ENCODE data around the gene SGSM1. TPM values are rescaled to one million over a fixed set of nuclear protein-coding genes. Genes with fewer than 3 reads are reported as not detected.

SGSM1 gene
- total and polyA plus RNA-seq, 9 of the 15 experiments (the other 6 are each of a cell fraction or from before 2014, with no cell fraction given), result not detected

- Histone ChIP-seq H3K27ac (ENCODE audit: extremely low read depth, low read depth, low read length) (no peak overlapping the region), H3K9me3 (replicated peaks; ENCODE audit: control insufficient read depth, insufficient read depth, low read depth, low read length) (no peaks in the 10 kb centered on the region), H3K4me2 (ENCODE audit: insufficient read depth, low read length) (no peak overlapping the region), H3K27me3 (ENCODE audit: control insufficient read depth in 2 of 2, insufficient read depth in 2 of 2, low read length in 2 of 2) (peaks cover 0 to 5% of the 10 kb centered on the region in 2 experiments; a peak in 2 of 5 replicates), H3K79me2 (ENCODE audit: control insufficient read depth, insufficient read depth, low read length) (no peaks in the 10 kb centered on the region), H3K36me3 (ENCODE audit: control insufficient read depth, insufficient read depth, low read length) (no peaks in the 10 kb centered on the region), H3K4me3 (no peak overlapping the region), H2AFZ (ENCODE audit: low read depth, low read length) (no peak overlapping the region), H3K9me1 (ENCODE audit: control insufficient read depth, insufficient read depth, low read length) (no peaks in the 10 kb centered on the region), H3K9ac (ENCODE audit: insufficient read depth in 1 of 2, low read depth in 2 of 2, low read length in 2 of 2) (no peak overlapping the region), H3K4me1 (replicated peaks in 1 of 2; ENCODE audit: control insufficient read depth in 2 of 2, insufficient read depth in 2 of 2, low read length in 2 of 2) (no peaks in the 10 kb centered on the region; a peak in 1 of 5 replicates), H4K20me1 (replicated peaks; ENCODE audit: control insufficient read depth, insufficient read depth, low read length) (no peaks in the 10 kb centered on the region)
- ATAC-seq (no peak), FAIRE-seq (no peak), DNase-seq (ENCODE audit: extremely low read depth in 1 of 4, low spot score in 3 of 4) (peak in 1 of 4 experiments; percentile 6)
- no TSS peak for BruUV-seq (replicated peaks)
- intact Hi-C loops (cut with micrococcal nuclease) (no loop called here), in situ Hi-C loops (cut with MboI) (no loop called here)
- ChIA-PET CTCF (ENCODE audit: low intra/inter-chr PET ratio) (no interaction called here), POLR2A (no interaction called here)
- 0% methylated on average over 6 of the region's 6 CpGs for WGBS (ENCODE audit: insufficient coverage, low coverage, missing lambda C conversion rate)
- no peak for TF ChIP-seq CAMTA2 (CRISPR knock-in tag; conservative IDR thresholded peaks at IDR 0.05)
- TF ChIP-seq ZNF324 (CRISPR knock-in tag; IDR thresholded peaks at IDR 0.05), result no peak
- peak; percentile 63; the same call in 1 of the 2 replicates for TF ChIP-seq C11orf30 (IDR thresholded peaks at IDR 0.05; ENCODE audit: low read depth)
- no peak for TF ChIP-seq NCOR1 (IDR thresholded peaks at IDR 0.05)
- no peak for TF ChIP-seq BRCA1 (IDR thresholded peaks at IDR 0.05)
- TF ChIP-seq BRCA1 (CRISPR knock-in tag; IDR thresholded peaks at IDR 0.05), result no peak
- no peak for TF ChIP-seq HOMEZ (CRISPR knock-in tag; IDR thresholded peaks at IDR 0.05)
- TF ChIP-seq TOE1 (IDR thresholded peaks at IDR 0.05; ENCODE audit: borderline replicate concordance), result no peak
- no peak for TF ChIP-seq TOE1 (CRISPR knock-in tag; IDR thresholded peaks at IDR 0.05; ENCODE audit: borderline replicate concordance, low read depth)
- no peak for TF ChIP-seq CTCF (IDR thresholded peaks at IDR 0.05 in 2 of 3, conservative IDR thresholded peaks at IDR 0.05 in 1 of 3; ENCODE audit: insufficient read depth in 2 of 3, low read depth in 1 of 3, low read length in 3 of 3)
- TF ChIP-seq NCOA4 (IDR thresholded peaks at IDR 0.05; ENCODE audit: partially characterized antibody), result no peak
- no peak for TF ChIP-seq SIN3B (IDR thresholded peaks at IDR 0.05; ENCODE audit: low read depth)
- TF ChIP-seq SMARCB1 (IDR thresholded peaks at IDR 0.05; ENCODE audit: insufficient read length, low read depth), result no peak
- no peak for TF ChIP-seq GABPA (tag; conservative IDR thresholded peaks at IDR 0.05; ENCODE audit: low read depth)
- no peak for TF ChIP-seq JUN (IDR thresholded peaks at IDR 0.05; ENCODE audit: borderline replicate concordance, low read depth, low read length)
- no peak for TF ChIP-seq JUN (CRISPR knock-in tag; IDR thresholded peaks at IDR 0.05; ENCODE audit: borderline replicate concordance)
- no peak for TF ChIP-seq UBTF (IDR thresholded peaks at IDR 0.05; ENCODE audit: borderline replicate concordance in 1 of 2, low read depth in 2 of 2, low read length in 2 of 2)
- no peak for TF ChIP-seq ZNF586 (CRISPR knock-in tag; conservative IDR thresholded peaks at IDR 0.05)
- TF ChIP-seq TCF7L2 (IDR thresholded peaks at IDR 0.05; ENCODE audit: low read depth, low read length), result no peak
- TF ChIP-seq ZSCAN29 (IDR thresholded peaks at IDR 0.05), result no peak
Measured at GRCh38 chr22:24883432-24883831, 77.4 kb downstream of the SGSM1 start.
